Osteocyte (in vitro differentiated cells): Measurements from ENCODE around the gene PRRC2A. TPM values are rescaled to one million over a fixed set of nuclear protein-coding genes. Genes with fewer than 3 reads are reported as not detected.

Experiments
- DNase-seq: peaks from one replicate; pipeline ENCODE4 v3.0.0; 2021; ENCODE audit warnings: mixed read lengths; ENCODE audit not compliant: unreplicated experiment; ENCODE audit errors: extremely low spot score
- H3K27ac Mint-ChIP-seq: one replicate; pipeline ENCODE4 v1.8.0; 2021; ENCODE audit warnings: mild to moderate bottlenecking, mixed read lengths; ENCODE audit not compliant: unreplicated experiment
- H3K27me3 Mint-ChIP-seq: one replicate; pipeline ENCODE4 v1.8.0; 2021; ENCODE audit warnings: mixed read lengths; ENCODE audit not compliant: unreplicated experiment
- H3K36me3 Mint-ChIP-seq: one replicate; pipeline ENCODE4 v1.8.0; 2021; ENCODE audit warnings: mixed read lengths; ENCODE audit not compliant: unreplicated experiment
- H3K4me1 Mint-ChIP-seq: one replicate; pipeline ENCODE4 v1.8.0; 2021; ENCODE audit warnings: mixed read lengths; ENCODE audit not compliant: unreplicated experiment
- H3K4me3 Mint-ChIP-seq: one replicate; pipeline ENCODE4 v1.8.0; 2021; ENCODE audit warnings: mild to moderate bottlenecking, moderate library complexity, mixed read lengths; ENCODE audit not compliant: unreplicated experiment
- H3K9me3 Mint-ChIP-seq: one replicate; pipeline ENCODE4 v1.8.0; 2021; ENCODE audit warnings: mixed read lengths; ENCODE audit not compliant: unreplicated experiment
- CTCF ChIP-seq: fragments of 200-600 bp; sonication (generic); IDR thresholded peaks from 2 replicates; pipeline ENCODE4 v1.5.0; 2021; ENCODE audit warnings: antibody characterized with exemption, mild to moderate bottlenecking, moderate library complexity
- total RNA-seq: library from RNA; stranded (reverse); gene quantifications from 2 replicates; pipeline ENCODE4 v1.2.1, GENCODE V29; 2021

PRRC2A gene
- total RNA-seq, 1 donor from 2014 or later, result 205 TPM

DNA sequence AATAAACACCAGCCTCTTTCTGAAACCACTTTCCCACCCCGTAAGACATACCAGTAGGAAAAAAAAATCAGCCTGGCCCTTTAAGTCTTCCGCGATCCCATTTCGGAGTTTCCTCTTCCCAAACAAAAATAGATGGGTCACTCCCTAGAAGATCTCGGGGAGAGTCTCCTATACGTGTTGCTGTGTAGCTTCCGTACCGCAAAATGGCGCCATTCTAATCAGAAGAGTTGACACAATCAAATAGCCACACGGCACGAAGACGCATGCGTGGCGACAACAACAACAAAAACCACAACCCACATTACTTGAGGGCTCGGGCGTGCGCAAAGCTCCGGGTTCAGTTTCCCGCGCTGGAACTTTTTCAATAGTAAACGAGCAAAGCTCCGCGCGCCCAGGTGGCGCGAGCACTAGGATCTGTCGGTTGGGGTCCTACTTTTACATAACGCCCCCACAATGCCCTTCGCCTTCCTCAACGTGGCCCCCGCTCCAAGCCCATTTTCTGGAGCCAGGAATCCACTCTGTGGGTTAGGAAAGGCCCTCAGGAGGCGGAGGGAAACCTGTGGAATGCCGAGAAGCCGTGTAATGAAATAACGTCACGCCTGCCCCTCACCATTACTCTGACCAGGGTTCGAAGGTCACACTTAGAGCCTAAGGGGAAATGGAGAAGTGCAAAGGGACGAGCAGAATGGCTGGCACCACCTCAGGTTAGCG lies 44.4 kb downstream of the PRRC2A start, which contains the start of gene GPANK1:
TSS of gene GPANK1 (minus strand) at position 208 of the 711 bp plus-strand sequence. CDS start 519 bp downstream, outside the sequence.
- Mint-ChIP-seq H3K4me3 (peak within 1 kb of the TSS; percentile 95), H3K27me3 (no peaks in the 10 kb centered on the region), H3K4me1 (peaks cover 48% of the 10 kb centered on the region), H3K27ac (peak within 1 kb of the TSS; percentile 96), H3K9me3 (no peaks in the 10 kb centered on the region), H3K36me3 (peaks cover 28% of the 10 kb centered on the region)
- no peak for TF ChIP-seq CTCF
- DNase-seq, result peak; percentile 93

DNA sequence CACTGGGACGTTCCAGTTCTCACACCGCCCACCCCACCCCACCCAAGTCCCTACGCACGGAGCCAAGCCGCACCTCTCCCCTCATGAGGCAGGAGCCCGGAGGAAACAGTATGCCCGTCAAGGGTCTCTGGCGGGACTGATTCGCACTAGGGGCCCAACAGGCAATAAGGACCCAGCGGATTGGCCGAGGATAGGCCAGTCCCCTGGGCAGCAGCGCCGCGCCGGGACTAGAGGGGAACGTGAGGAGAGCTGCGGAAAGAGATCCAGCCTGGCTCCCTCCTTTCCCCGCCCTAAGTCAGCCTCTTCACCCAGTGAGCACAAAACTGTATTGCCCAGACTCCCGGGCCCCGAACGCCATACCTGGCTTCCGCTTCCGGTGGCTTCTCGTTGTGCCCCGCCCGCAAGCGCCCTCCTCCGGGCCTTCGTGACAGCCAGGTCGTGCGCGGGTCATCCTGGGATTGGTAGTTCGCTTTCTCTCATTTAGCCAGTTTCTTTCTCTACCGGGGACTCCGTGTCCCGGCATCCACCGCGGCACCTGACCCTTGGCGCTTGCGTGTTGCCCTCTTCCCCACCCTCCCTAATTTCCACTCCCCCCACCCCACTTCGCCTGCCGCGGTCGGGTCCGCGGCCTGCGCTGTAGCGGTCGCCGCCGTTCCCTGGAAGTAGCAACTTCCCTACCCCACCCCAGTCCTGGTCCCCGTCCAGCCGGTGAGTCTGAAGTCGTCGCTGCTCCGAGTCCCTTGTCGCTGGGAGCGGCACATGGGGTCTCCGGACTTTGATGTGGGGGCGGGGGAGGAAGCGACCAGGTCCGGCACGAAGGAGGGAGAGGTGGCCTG lies 45.2 kb downstream of the PRRC2A start, which contains the start of gene CSNK2B:
TSS of gene CSNK2B (plus strand) at position 580 of the 836 bp plus-strand sequence. CDS start 752 bp downstream, outside the sequence.
- Mint-ChIP-seq H3K36me3 (peaks cover 32% of the 10 kb centered on the region), H3K9me3 (no peaks in the 10 kb centered on the region), H3K4me3 (peak within 1 kb of the TSS; percentile 95), H3K4me1 (peaks cover 44% of the 10 kb centered on the region), H3K27ac (peak within 1 kb of the TSS; percentile 96), H3K27me3 (no peaks in the 10 kb centered on the region)
- peak; percentile 98 for DNase-seq
- TF ChIP-seq CTCF, result no peak

DNA sequence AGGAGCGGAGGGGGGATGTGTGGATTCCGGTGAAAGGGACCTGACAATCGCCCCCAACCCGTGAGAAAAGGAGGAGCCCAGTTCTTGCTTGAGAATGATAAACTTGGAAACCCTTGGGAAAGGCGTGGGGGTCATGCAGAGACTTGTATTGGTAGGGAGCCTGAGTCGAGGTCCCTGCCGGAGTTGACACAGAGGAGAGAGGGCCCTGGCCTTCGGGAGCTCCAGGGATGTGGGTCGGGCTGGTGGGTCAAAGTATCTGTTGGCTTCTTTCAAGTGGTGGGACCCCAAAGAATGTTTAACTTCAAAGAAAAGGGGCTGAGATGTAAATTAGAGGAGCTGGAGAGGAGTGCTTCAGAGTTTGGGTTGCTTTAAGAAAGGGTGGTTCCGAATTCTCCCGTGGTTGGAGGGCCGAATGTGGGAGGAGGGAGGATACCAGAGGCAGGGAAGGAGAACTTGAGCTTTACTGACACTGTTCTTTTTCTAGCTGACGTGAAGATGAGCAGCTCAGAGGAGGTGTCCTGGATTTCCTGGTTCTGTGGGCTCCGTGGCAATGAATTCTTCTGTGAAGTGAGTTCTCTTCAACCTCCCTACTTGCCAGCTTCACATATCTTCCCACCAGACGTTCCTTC lies 45.9 kb downstream of the PRRC2A start:
- no peak for DNase-seq
- H3K27ac Mint-ChIP-seq, result peak overlapping the region; percentile 96
- H3K36me3 Mint-ChIP-seq, result peaks cover 36% of the 10 kb centered on the region
- no peak for TF ChIP-seq CTCF
- peak overlapping the region; percentile 95 for H3K4me3 Mint-ChIP-seq
- H3K27me3 Mint-ChIP-seq, result no peaks in the 10 kb centered on the region
- H3K9me3 Mint-ChIP-seq, result no peaks in the 10 kb centered on the region
- peaks cover 38% of the 10 kb centered on the region for H3K4me1 Mint-ChIP-seq

GRCh38 chr6:31669676-31670075 lies 49.2 kb downstream of the PRRC2A start, which contains the start of gene LY6G5B:
TSS of gene LY6G5B (plus strand) at chr6:31669976. CDS start at chr6:31670951, 975 bp downstream.
- H3K27ac Mint-ChIP-seq, result no peak within 1 kb of the TSS
- DNase-seq, result no peak
- H3K4me3 Mint-ChIP-seq, result no peak within 1 kb of the TSS
- H3K4me1 Mint-ChIP-seq, result peaks cover 15% of the 10 kb centered on the region
- peaks cover 32% of the 10 kb centered on the region for H3K36me3 Mint-ChIP-seq
- no peaks in the 10 kb centered on the region for H3K27me3 Mint-ChIP-seq
- no peak for TF ChIP-seq CTCF
- no peaks in the 10 kb centered on the region for H3K9me3 Mint-ChIP-seq
